Kidney epithelial cell (primary cell): ENCODE results near the gene TMEM9. TPM values are rescaled to one million over a fixed set of nuclear protein-coding genes. Genes with fewer than 3 reads are reported as not detected.

Source experiments
- DNase-seq: peaks from one replicate; pipeline ENCODE4 v3.0.0-alpha.2; 2010; ENCODE audit warnings: low read depth
- H3K27me3 ChIP-seq: 2 replicates; pipeline ENCODE4 v1.6.0; 2011; ENCODE audit warnings: low read length; ENCODE audit not compliant: control insufficient read depth, insufficient read depth
- H3K36me3 ChIP-seq: 2 replicates; pipeline ENCODE4 v1.5.1; 2011; ENCODE audit warnings: low read length; ENCODE audit not compliant: control insufficient read depth, insufficient read depth
- H3K4me3 ChIP-seq: 2 replicates; pipeline ENCODE4 v1.5.1; 2011; ENCODE audit warnings: low read depth, mild to moderate bottlenecking, control low read depth, low read length
- total RNA-seq: library from RNA; depleted of rRNA; stranded (reverse); fragments of >200 nt; gene quantifications from 2 replicates; pipeline ENCODE4 v1.2.3, GENCODE V29; 2015
- TF ChIP-seq, protein P1 (sequence below): IDR thresholded peaks from 2 replicates; pipeline ENCODE4 v1.5.1; 2011; ENCODE audit warnings: mild to moderate bottlenecking, moderate library complexity, low read length, control low read depth, inconsistent platforms; ENCODE audit not compliant: insufficient read depth, poor library complexity, severe bottlenecking

The TMEM9 gene
- total RNA-seq, 1 donor from 2014 or later = 103 TPM

GRCh38 chr1:201111156-201111555, 43.1 kb downstream of the TMEM9 start:
- no peak for DNase-seq
- H3K27me3 ChIP-seq = peaks cover 4% of the 10 kb centered on the region
- TF ChIP-seq, protein P1, sequence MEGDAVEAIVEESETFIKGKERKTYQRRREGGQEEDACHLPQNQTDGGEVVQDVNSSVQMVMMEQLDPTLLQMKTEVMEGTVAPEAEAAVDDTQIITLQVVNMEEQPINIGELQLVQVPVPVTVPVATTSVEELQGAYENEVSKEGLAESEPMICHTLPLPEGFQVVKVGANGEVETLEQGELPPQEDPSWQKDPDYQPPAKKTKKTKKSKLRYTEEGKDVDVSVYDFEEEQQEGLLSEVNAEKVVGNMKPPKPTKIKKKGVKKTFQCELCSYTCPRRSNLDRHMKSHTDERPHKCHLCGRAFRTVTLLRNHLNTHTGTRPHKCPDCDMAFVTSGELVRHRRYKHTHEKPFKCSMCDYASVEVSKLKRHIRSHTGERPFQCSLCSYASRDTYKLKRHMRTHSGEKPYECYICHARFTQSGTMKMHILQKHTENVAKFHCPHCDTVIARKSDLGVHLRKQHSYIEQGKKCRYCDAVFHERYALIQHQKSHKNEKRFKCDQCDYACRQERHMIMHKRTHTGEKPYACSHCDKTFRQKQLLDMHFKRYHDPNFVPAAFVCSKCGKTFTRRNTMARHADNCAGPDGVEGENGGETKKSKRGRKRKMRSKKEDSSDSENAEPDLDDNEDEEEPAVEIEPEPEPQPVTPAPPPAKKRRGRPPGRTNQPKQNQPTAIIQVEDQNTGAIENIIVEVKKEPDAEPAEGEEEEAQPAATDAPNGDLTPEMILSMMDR = no peak
- no peak overlapping the region for H3K4me3 ChIP-seq
- no peaks in the 10 kb centered on the region for H3K36me3 ChIP-seq

DNA sequence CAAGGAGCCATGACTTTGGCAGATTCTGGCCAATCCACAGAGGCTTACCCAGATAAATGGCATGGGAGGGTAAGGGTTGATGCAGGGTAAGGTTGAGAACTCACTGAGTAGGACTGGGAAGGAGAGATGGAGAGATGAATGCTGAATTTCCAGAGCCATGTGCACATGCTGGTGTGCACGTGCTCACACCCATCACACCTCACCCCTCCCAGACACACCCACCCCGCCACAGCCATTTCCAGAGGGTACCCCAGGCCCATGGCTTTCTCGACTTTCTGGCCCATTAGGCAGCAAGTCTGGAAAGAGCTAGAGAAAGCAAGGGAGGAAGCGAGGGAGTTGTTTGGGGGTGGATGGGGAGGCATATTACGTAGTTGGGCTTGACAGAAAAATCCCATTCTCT, 43.7 kb downstream of the TMEM9 start:
- peaks cover 4% of the 10 kb centered on the region for H3K27me3 ChIP-seq
- no peaks in the 10 kb centered on the region for H3K36me3 ChIP-seq
- DNase-seq = no peak
- TF ChIP-seq, protein P1 = no peak
- H3K4me3 ChIP-seq = no peak overlapping the region

GRCh38 chr1:201110138-201110537, 44.1 kb downstream of the TMEM9 start:
- no peaks in the 10 kb centered on the region for H3K36me3 ChIP-seq
- no peak for DNase-seq
- no peak overlapping the region for H3K4me3 ChIP-seq
- peaks cover 4% of the 10 kb centered on the region for H3K27me3 ChIP-seq
- TF ChIP-seq, protein P1 = no peak

GRCh38 chr1:201109651-201110050, 44.6 kb downstream of the TMEM9 start:
- peaks cover 2% of the 10 kb centered on the region for H3K27me3 ChIP-seq
- DNase-seq = no peak
- no peak overlapping the region for H3K4me3 ChIP-seq
- TF ChIP-seq, protein P1 = no peak
- no peaks in the 10 kb centered on the region for H3K36me3 ChIP-seq

DNA sequence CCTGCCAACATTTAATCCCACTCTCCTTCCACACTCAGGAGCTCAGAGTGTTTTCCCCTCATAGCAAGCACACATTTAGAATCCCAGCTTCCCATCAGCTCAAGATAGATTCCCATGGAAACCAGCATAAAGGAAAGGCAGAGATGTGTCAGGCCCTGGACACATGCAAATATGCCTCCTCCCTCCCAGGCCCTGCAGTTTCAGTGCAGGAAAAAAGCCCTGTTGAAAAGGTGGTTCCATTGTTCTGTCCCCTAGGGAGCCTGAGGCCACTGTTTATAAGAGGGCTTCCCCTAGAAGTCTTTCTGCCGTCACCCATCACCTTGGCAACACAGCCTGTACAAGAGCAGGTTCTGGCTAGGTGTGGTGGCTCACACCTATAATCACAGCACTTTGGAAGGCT, 45.7 kb downstream of the TMEM9 start:
- Histone ChIP-seq H3K36me3 (no peaks in the 10 kb centered on the region), H3K4me3 (no peak overlapping the region), H3K27me3 (peaks cover 2% of the 10 kb centered on the region)
- no peak for DNase-seq
- TF ChIP-seq, protein P1 = no peak

DNA sequence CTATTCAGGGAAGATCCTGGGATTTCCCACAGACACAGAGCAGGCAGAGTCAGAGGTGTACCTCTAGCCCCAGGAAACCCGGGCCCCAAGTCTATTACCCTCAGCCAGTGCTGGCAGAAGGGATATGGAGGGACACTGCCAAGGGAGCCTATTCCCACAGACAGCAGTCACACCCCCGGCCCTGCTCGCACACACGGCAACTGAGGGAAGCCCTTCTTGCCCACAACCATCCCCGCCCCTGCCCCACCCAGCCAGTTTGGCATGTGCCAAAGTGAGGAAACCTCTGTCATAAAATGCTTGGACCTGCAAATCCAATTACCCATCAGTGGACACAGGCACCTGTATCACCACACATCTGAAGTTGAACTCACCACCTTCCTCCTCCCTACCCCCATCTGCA, 48.6 kb downstream of the TMEM9 start:
- TF ChIP-seq, protein P1 = no peak
- peaks cover 2% of the 10 kb centered on the region for H3K27me3 ChIP-seq

More for the DNA sequence above, 48.6 kb downstream of the TMEM9 start:
- Histone ChIP-seq H3K36me3 (no peaks in the 10 kb centered on the region), H3K4me3 (no peak overlapping the region)
- no peak for DNase-seq
